Umbilical cord (tissue), 1 donor: Measurements from ENCODE around the gene PI4K2A. TPM values are rescaled to one million over a fixed set of nuclear protein-coding genes. Genes with fewer than 3 reads are reported as not detected.

Experiments
- total RNA-seq: library from RNA; depleted of rRNA; stranded (reverse); fragments of >200 nt; gene quantifications from one replicate; pipeline ENCODE4 v1.2.3, GENCODE V29; 2014; ENCODE audit warnings: low replicate concordance; ENCODE audit not compliant: insufficient read depth

PI4K2A gene
- total RNA-seq, 1 donor from 2014 or later: 11.6 TPM

Other genes with a start within 250 kb of the PI4K2A start
- gene RRP12, start 239.3 kb upstream of the PI4K2A start, total RNA-seq: 9.6 TPM
- gene PGAM1, start 214.5 kb upstream of the PI4K2A start, total RNA-seq: 165 TPM
- 16.1 TPM for gene EXOSC1, start 194.7 kb upstream of the PI4K2A start, total RNA-seq
- gene ZDHHC16, start 194.5 kb upstream of the PI4K2A start, total RNA-seq: 35.9 TPM
- 66.2 TPM for gene MMS19, start 142.2 kb upstream of the PI4K2A start, total RNA-seq
- 16.9 TPM for gene UBTD1, start 141.7 kb upstream of the PI4K2A start, total RNA-seq
- gene ANKRD2, start 67.9 kb upstream of the PI4K2A start, total RNA-seq: not detected
- 5.1 TPM for gene HOGA1, start 56.3 kb upstream of the PI4K2A start, total RNA-seq
- gene C10orf62, start 51.0 kb upstream of the PI4K2A start, total RNA-seq: 0.96 TPM
- 0.48 TPM for gene MORN4, start 7.2 kb upstream of the PI4K2A start, total RNA-seq
- 7.0 TPM for gene AVPI1, start 46.6 kb downstream of the PI4K2A start, total RNA-seq
- gene MARVELD1, start 73.1 kb downstream of the PI4K2A start, total RNA-seq: 29.1 TPM
- gene ZFYVE27, start 96.5 kb downstream of the PI4K2A start, total RNA-seq: 11.6 TPM
- gene SFRP5, start 131.3 kb downstream of the PI4K2A start, total RNA-seq: 0.48 TPM
- 0.96 TPM for gene GOLGA7B, start 209.2 kb downstream of the PI4K2A start, total RNA-seq